ENCODE data around the gene ELP4.

ELP4 gene

GRCh38 chr11:31763296-31763695, 253.7 kb downstream of the ELP4 start:
- no peak overlapping the region for H2AFZ ChIP-seq (ENCODE audit: low read depth, low read length, severe bottlenecking)
- H3K9me2 ChIP-seq (replicated peaks; ENCODE audit: insufficient read depth, low read length): no peaks in the 10 kb centered on the region
- H3K9me3 ChIP-seq (ENCODE audit: insufficient read depth, low read length): no peaks in the 10 kb centered on the region
- no peaks in the 10 kb centered on the region for H3K36me3 ChIP-seq (ENCODE audit: low read length)
- H3K27me3 ChIP-seq (ENCODE audit: low read length): no peaks in the 10 kb centered on the region
- H3K27ac ChIP-seq (ENCODE audit: low read depth, low read length): no peak overlapping the region
- H3K79me2 ChIP-seq (ENCODE audit: insufficient read depth, low read length): no peaks in the 10 kb centered on the region
- H3K9ac ChIP-seq (ENCODE audit: low read length): no peak overlapping the region
- TF ChIP-seq EZH2phosphoT487 (conservative IDR thresholded peaks at IDR 0.05; ENCODE audit: low read length) (no peak), CTCF (IDR thresholded peaks at IDR 0.05; ENCODE audit: insufficient read depth, low read length, poor library complexity, severe bottlenecking) (no peak)
- no peaks in the 10 kb centered on the region for H3F3A ChIP-seq (ENCODE audit: insufficient read depth)
- no peaks in the 10 kb centered on the region for H4K20me1 ChIP-seq (ENCODE audit: low read depth, low read length)
- H3K4me3 ChIP-seq (ENCODE audit: insufficient read depth, low read length, poor library complexity, severe bottlenecking): no peak overlapping the region
- no peak overlapping the region for H3K4me2 ChIP-seq (ENCODE audit: low read depth, low read length, poor library complexity, severe bottlenecking)

GRCh38 chr11:31764261-31764660, 254.7 kb downstream of the ELP4 start:
- TF ChIP-seq EZH2phosphoT487 (conservative IDR thresholded peaks at IDR 0.05; ENCODE audit: low read length): no peak
- TF ChIP-seq CTCF (IDR thresholded peaks at IDR 0.05; ENCODE audit: insufficient read depth, low read length, poor library complexity, severe bottlenecking): no peak
- H3K27ac ChIP-seq (ENCODE audit: low read depth, low read length): no peak overlapping the region
- no peaks in the 10 kb centered on the region for H3K36me3 ChIP-seq (ENCODE audit: low read length)
- no peaks in the 10 kb centered on the region for H3K9me3 ChIP-seq (ENCODE audit: insufficient read depth, low read length)
- no peak overlapping the region for H3K4me2 ChIP-seq (ENCODE audit: low read depth, low read length, poor library complexity, severe bottlenecking)
- no peak overlapping the region for H3K4me3 ChIP-seq (ENCODE audit: insufficient read depth, low read length, poor library complexity, severe bottlenecking)
- no peaks in the 10 kb centered on the region for H3F3A ChIP-seq (ENCODE audit: insufficient read depth)
- H2AFZ ChIP-seq (ENCODE audit: low read depth, low read length, severe bottlenecking): no peak overlapping the region
- no peaks in the 10 kb centered on the region for H4K20me1 ChIP-seq (ENCODE audit: low read depth, low read length)
- H3K79me2 ChIP-seq (ENCODE audit: insufficient read depth, low read length): no peaks in the 10 kb centered on the region
- H3K27me3 ChIP-seq (ENCODE audit: low read length): no peaks in the 10 kb centered on the region
- no peaks in the 10 kb centered on the region for H3K9me2 ChIP-seq (replicated peaks; ENCODE audit: insufficient read depth, low read length)
- H3K9ac ChIP-seq (ENCODE audit: low read length): no peak overlapping the region

GRCh38 chr11:31764766-31765165, 255.2 kb downstream of the ELP4 start:
- no peak overlapping the region for H3K27ac ChIP-seq (ENCODE audit: low read depth, low read length)
- H3K9ac ChIP-seq (ENCODE audit: low read length): no peak overlapping the region
- H3K27me3 ChIP-seq (ENCODE audit: low read length): no peaks in the 10 kb centered on the region
- no peaks in the 10 kb centered on the region for H4K20me1 ChIP-seq (ENCODE audit: low read depth, low read length)
- no peak overlapping the region for H3K4me2 ChIP-seq (ENCODE audit: low read depth, low read length, poor library complexity, severe bottlenecking)
- H3K9me3 ChIP-seq (ENCODE audit: insufficient read depth, low read length): no peaks in the 10 kb centered on the region
- TF ChIP-seq EZH2phosphoT487 (conservative IDR thresholded peaks at IDR 0.05; ENCODE audit: low read length) (no peak), CTCF (IDR thresholded peaks at IDR 0.05; ENCODE audit: insufficient read depth, low read length, poor library complexity, severe bottlenecking) (no peak)
- no peaks in the 10 kb centered on the region for H3K79me2 ChIP-seq (ENCODE audit: insufficient read depth, low read length)
- no peak overlapping the region for H3K4me3 ChIP-seq (ENCODE audit: insufficient read depth, low read length, poor library complexity, severe bottlenecking)
- H3K36me3 ChIP-seq (ENCODE audit: low read length): no peaks in the 10 kb centered on the region
- H3F3A ChIP-seq (ENCODE audit: insufficient read depth): no peaks in the 10 kb centered on the region
- no peaks in the 10 kb centered on the region for H3K9me2 ChIP-seq (replicated peaks; ENCODE audit: insufficient read depth, low read length)
- no peak overlapping the region for H2AFZ ChIP-seq (ENCODE audit: low read depth, low read length, severe bottlenecking)

Measured in SU-DHL-6 (cell line).